ENCODE results near the gene LRFN4. TPM values are rescaled to one million over a fixed set of nuclear protein-coding genes. Genes with fewer than 3 reads are reported as not detected.

Gene LRFN4
- total RNA-seq, 6 experiments from 2014 or later, result 30.3 to 43.4 (median 34.6) TPM

- H3K27me3 Mint-ChIP-seq (ENCODE audit: insufficient read depth), result peaks cover 7% of the 10 kb centered on the region
- no peak overlapping the region for H3K27ac Mint-ChIP-seq
- H3K36me3 Mint-ChIP-seq (ENCODE audit: low read depth), result no peaks in the 10 kb centered on the region
Observed at GRCh38 chr11:66875378-66875777, 18.5 kb downstream of the LRFN4 start.

GRCh38 chr11:66877588-66878385, 20.9 kb downstream of the LRFN4 start:
- Mint-ChIP-seq H3K4me3 (no peak overlapping the region), H3K9me3 (no peaks in the 10 kb centered on the region), H3K27me3 (ENCODE audit: insufficient read depth) (peaks cover 7% of the 10 kb centered on the region), H3K4me1 (ENCODE audit: low read depth) (peaks cover 18% of the 10 kb centered on the region), H3K27ac (no peak overlapping the region), H3K36me3 (ENCODE audit: low read depth) (no peaks in the 10 kb centered on the region)
- TF ChIP-seq CTCF (IDR thresholded peaks at IDR 0.05), result no peak
- DNase-seq, result no peak

More at GRCh38 chr11:66875378-66875777, 18.5 kb downstream of the LRFN4 start:
- no peak overlapping the region for H3K4me3 Mint-ChIP-seq
- H3K9me3 Mint-ChIP-seq, result no peaks in the 10 kb centered on the region
- no peak for DNase-seq
- no peak for TF ChIP-seq CTCF (IDR thresholded peaks at IDR 0.05)
- H3K4me1 Mint-ChIP-seq (ENCODE audit: low read depth), result peaks cover 5% of the 10 kb centered on the region; the same call in 1 of the 2 replicates

GRCh38 chr11:66878474-66878873, 21.6 kb downstream of the LRFN4 start:
- no peak overlapping the region for H3K27ac Mint-ChIP-seq
- H3K4me1 Mint-ChIP-seq (ENCODE audit: low read depth), result peaks cover 25% of the 10 kb centered on the region
- no peak for TF ChIP-seq CTCF (IDR thresholded peaks at IDR 0.05)
- H3K27me3 Mint-ChIP-seq (ENCODE audit: insufficient read depth), result peaks cover 7% of the 10 kb centered on the region
- H3K9me3 Mint-ChIP-seq, result no peaks in the 10 kb centered on the region
- no peaks in the 10 kb centered on the region for H3K36me3 Mint-ChIP-seq (ENCODE audit: low read depth)
- DNase-seq, result no peak
- no peak overlapping the region for H3K4me3 Mint-ChIP-seq

GRCh38 chr11:66879000-66879399, 22.1 kb downstream of the LRFN4 start:
- DNase-seq, result no peak
- Mint-ChIP-seq H3K27ac (no peak overlapping the region), H3K36me3 (ENCODE audit: low read depth) (no peaks in the 10 kb centered on the region), H3K27me3 (ENCODE audit: insufficient read depth) (peaks cover 9% of the 10 kb centered on the region), H3K4me3 (no peak overlapping the region), H3K4me1 (ENCODE audit: low read depth) (peaks cover 29% of the 10 kb centered on the region), H3K9me3 (no peaks in the 10 kb centered on the region)
- TF ChIP-seq CTCF (IDR thresholded peaks at IDR 0.05), result no peak

- peaks cover 29% of the 10 kb centered on the region for H3K4me1 Mint-ChIP-seq (ENCODE audit: low read depth)
- DNase-seq, result no peak
Observed at GRCh38 chr11:66879583-66879982, 22.7 kb downstream of the LRFN4 start.

More at GRCh38 chr11:66879583-66879982, 22.7 kb downstream of the LRFN4 start:
- TF ChIP-seq CTCF (IDR thresholded peaks at IDR 0.05), result no peak
- Mint-ChIP-seq H3K9me3 (no peaks in the 10 kb centered on the region), H3K36me3 (ENCODE audit: low read depth) (no peaks in the 10 kb centered on the region), H3K4me3 (no peak overlapping the region), H3K27ac (no peak overlapping the region), H3K27me3 (ENCODE audit: insufficient read depth) (peaks cover 9% of the 10 kb centered on the region)
